Left ventricle myocardium superior (tissue), 1 donor: Measurements from ENCODE around the gene SPINT2. TPM values are rescaled to one million over a fixed set of nuclear protein-coding genes. Genes with fewer than 3 reads are reported as not detected.
"Not testable (repeated sequence)": the region's sequence is repeated elsewhere in the genome, so short reads cannot be mapped to it uniquely, and the experiment has no call there.

Experiments used
- ATAC-seq: fragments of 200-7000 bp; cut with Tn5 transposase; one replicate; pipeline ENCODE4 v1.9.1; 2020; ENCODE audit warnings: mild to moderate bottlenecking, moderate library complexity
- DNase-seq: peaks from one replicate; pipeline ENCODE4 v3.0.0-alpha.2; 2020
- intact Hi-C: fragments of 100-400 bp; cut with micrococcal nuclease; formaldehyde crosslinking; loops from one replicate; pipeline ENCODE4 v1.11.0; 2022
- total RNA-seq: library from RNA; stranded (reverse); fragmentation: NEBNext Ultra II Directional; extraction: Animal tissue kit (Norgen Biotek cat#: 25700); gene quantifications from one replicate; pipeline ENCODE4 v1.2.1, GENCODE V29; 2021
- donor health status: DM: no; HTN: yes; CAD: no; lungs with severe emphysema.

SPINT2 gene
- total RNA-seq, 1 donor from 2014 or later: 9.9 TPM

GRCh38 chr19:38233740-38234251 lies 30.6 kb upstream of the SPINT2 start:
- ATAC-seq (peak; percentile 75), DNase-seq (peak; percentile 90)
- intact Hi-C loops: no loop called here

GRCh38 chr19:38234615-38235014 lies 29.8 kb upstream of the SPINT2 start:
- ATAC-seq (no peak), DNase-seq (no peak)
- intact Hi-C loops: no loop called here

GRCh38 chr19:38239816-38240215 lies 24.6 kb upstream of the SPINT2 start:
- intact Hi-C loops: loop anchor here (2.0 kb wide), 1 partner anchor 95 kb away; the partner anchor contains the start of gene CATSPERG
- ATAC-seq (no peak), DNase-seq (no peak)

GRCh38 chr19:38243279-38243673 lies 21.1 kb upstream of the SPINT2 start:
- DNase-seq: no peak
- intact Hi-C loops: no loop called here
- no peak for ATAC-seq

- intact Hi-C loops: no loop called here
- ATAC-seq (no peak), DNase-seq (no peak)
Measured at GRCh38 chr19:38245826-38246498, 18.4 kb upstream of the SPINT2 start.

GRCh38 chr19:38247126-38247525 lies 17.2 kb upstream of the SPINT2 start:
- intact Hi-C loops: no loop called here
- ATAC-seq (no peak), DNase-seq (no peak)

- DNase-seq: no peak
- intact Hi-C loops: no loop called here
- ATAC-seq: no peak
Measured at GRCh38 chr19:38247734-38248268, 16.6 kb upstream of the SPINT2 start.

GRCh38 chr19:38248421-38248820 lies 16.0 kb upstream of the SPINT2 start:
- intact Hi-C loops: no loop called here
- no peak for ATAC-seq
- no peak for DNase-seq

GRCh38 chr19:38250428-38250820 lies 13.9 kb upstream of the SPINT2 start:
- intact Hi-C loops: no loop called here
- ATAC-seq (no peak), DNase-seq (no peak)

- peak; percentile 75 for ATAC-seq
- peak; percentile 84 for DNase-seq
- intact Hi-C loops: no loop called here
Measured at GRCh38 chr19:38250821-38251563, 13.4 kb upstream of the SPINT2 start.

GRCh38 chr19:38251564-38252051 lies 12.8 kb upstream of the SPINT2 start:
- peak; percentile 71 for DNase-seq
- intact Hi-C loops: no loop called here

GRCh38 chr19:38252385-38252784 lies 12.0 kb upstream of the SPINT2 start:
- DNase-seq (no peak), ATAC-seq (no peak)
- intact Hi-C loops: no loop called here

More at GRCh38 chr19:38251564-38252051, 12.8 kb upstream of the SPINT2 start:
- peak; percentile 65 for ATAC-seq

- ATAC-seq (peak; percentile 14), DNase-seq (peak; percentile 54)
- intact Hi-C loops: no loop called here
Measured at GRCh38 chr19:38252941-38253691, 11.3 kb upstream of the SPINT2 start.

- intact Hi-C loops: no loop called here
- no peak for ATAC-seq
Measured at GRCh38 chr19:38253788-38254187, 10.6 kb upstream of the SPINT2 start.

GRCh38 chr19:38255383-38256014 lies 8.9 kb upstream of the SPINT2 start:
- intact Hi-C loops: no loop called here
- no peak for ATAC-seq
- no peak for DNase-seq

More at GRCh38 chr19:38253788-38254187, 10.6 kb upstream of the SPINT2 start:
- no peak for DNase-seq

- intact Hi-C loops, DNase-seq, ATAC-seq: not testable (repeated sequence)
Measured at GRCh38 chr19:38261942-38262341, 2.4 kb upstream of the SPINT2 start.

- DNase-seq (no peak), ATAC-seq (no peak)
- intact Hi-C loops: no loop called here
Measured at GRCh38 chr19:38262585-38263268, 1.6 kb upstream of the SPINT2 start.
